HG03175 (cell line): ENCODE results near the gene TPSD1.
"Not testable (repeated sequence)": the region's sequence is repeated elsewhere in the genome, so short reads cannot be mapped to it uniquely, and the experiment has no call there.

Experiments used
- ATAC-seq: cut with Tn5 transposase; IDR thresholded peaks from one replicate; pipeline ENCODE4 v1.9.1; 2021; ENCODE audit warnings: mild to moderate bottlenecking, moderate library complexity; ENCODE audit not compliant: unreplicated experiment

TPSD1 gene

GRCh38 chr16:1279945-1280589 is 24.2 kb downstream of the TPSD1 start:
- ATAC-seq, result no peak

- ATAC-seq, result no peak
Measured at GRCh38 chr16:1280783-1281182, 24.9 kb downstream of the TPSD1 start.

GRCh38 chr16:1281517-1281916 is 25.6 kb downstream of the TPSD1 start:
- ATAC-seq, result no peak

- no peak for ATAC-seq
Measured at GRCh38 chr16:1282324-1282973, 26.6 kb downstream of the TPSD1 start.

GRCh38 chr16:1283296-1283695 is 27.4 kb downstream of the TPSD1 start:
- no peak for ATAC-seq

GRCh38 chr16:1283996-1284616 is 28.2 kb downstream of the TPSD1 start:
- ATAC-seq, result no peak

GRCh38 chr16:1285669-1286512 is 30.0 kb downstream of the TPSD1 start:
- ATAC-seq, result no peak

- no peak for ATAC-seq
Measured at GRCh38 chr16:1286513-1287094, 30.7 kb downstream of the TPSD1 start.

GRCh38 chr16:1287982-1288670 is 32.3 kb downstream of the TPSD1 start:
- no peak for ATAC-seq

GRCh38 chr16:1288813-1289476 is 33.1 kb downstream of the TPSD1 start:
- no peak for ATAC-seq

- no peak for ATAC-seq
Measured at GRCh38 chr16:1289477-1289866, 33.6 kb downstream of the TPSD1 start.

- no peak for ATAC-seq
Measured at GRCh38 chr16:1290063-1290501, 34.2 kb downstream of the TPSD1 start.

GRCh38 chr16:1290860-1291575 is 35.1 kb downstream of the TPSD1 start:
- no peak for ATAC-seq

GRCh38 chr16:1291576-1291974 is 35.7 kb downstream of the TPSD1 start:
- ATAC-seq, result no peak

GRCh38 chr16:1292208-1292607 is 36.3 kb downstream of the TPSD1 start:
- ATAC-seq, result not testable (repeated sequence)

GRCh38 chr16:1292808-1293207 is 36.9 kb downstream of the TPSD1 start:
- ATAC-seq, result not testable (repeated sequence)

GRCh38 chr16:1293921-1294656 is 38.2 kb downstream of the TPSD1 start:
- no peak for ATAC-seq

- ATAC-seq, result no peak
Measured at GRCh38 chr16:1295465-1295864, 39.6 kb downstream of the TPSD1 start.

GRCh38 chr16:1296688-1297017 is 40.8 kb downstream of the TPSD1 start:
- not testable (repeated sequence) for ATAC-seq
